Endothelial cell of umbilical vein (primary cell): Measurements from ENCODE around the gene ZNF366. TPM values are rescaled to one million over a fixed set of nuclear protein-coding genes. Genes with fewer than 3 reads are reported as not detected.

Source experiments
- BruUV-seq: library from RNA; stranded (reverse); fragments of 400-500 nt; replicated peaks from 2 replicates; lab custom pipeline; 2021; lab: Mats Ljungman, UMichigan
- CTCF ChIA-PET: fragments of 300-600, 350-600 bp; sonication (Branson Sonifier 250); formaldehyde crosslinking; loops from one replicate; lab custom pipeline; 2021; ENCODE audit warnings: antibody characterized with exemption, inconsistent platforms; lab: Charles Lee
- POLR2A ChIA-PET: fragments of 300-600, 350-600 bp; sonication (Branson Sonifier 250); formaldehyde crosslinking; loops from one replicate; lab custom pipeline; 2021; ENCODE audit warnings: antibody characterized with exemption, inconsistent platforms; lab: Charles Lee
- DNase-seq: peaks from one replicate; pipeline ENCODE4 v3.0.0-alpha.2; 2011; ENCODE audit warnings: low read depth, low spot score
- FAIRE-seq: peaks from 2 replicates; lab custom pipeline; 2011; peaks lifted over from hg19 to GRCh38; lab: Jason Lieb, UNC
- H2AFZ ChIP-seq: 2 replicates; pipeline ENCODE4 v1.6.0; 2012; ENCODE audit warnings: low read depth, low read length, control low read depth, inconsistent platforms
- H3K27ac ChIP-seq: 2 replicates; pipeline ENCODE4 v1.5.1; 2011; ENCODE audit warnings: low read depth, mild to moderate bottlenecking, control low read depth, low read length, moderate library complexity; ENCODE audit not compliant: insufficient read depth
- H3K27me3 ChIP-seq, 2 experiments: 2 replicates each; pipeline versions ENCODE4 v1.6.0 to v1.6.1; 2011; ENCODE audit warnings: low read length in 2 of 2, mixed read lengths in 1 of 2; ENCODE audit not compliant: control insufficient read depth in 2 of 2, insufficient read depth in 2 of 2
- H3K36me3 ChIP-seq, 2 experiments: 2 replicates in 1 of 2; 3 replicates in 1 of 2; pipeline ENCODE4 v1.5.1; 2011; ENCODE audit warnings: low read length in 2 of 2, mild to moderate bottlenecking in 1 of 2, moderate library complexity in 1 of 2; ENCODE audit not compliant: control insufficient read depth in 2 of 2, insufficient read depth in 2 of 2; ENCODE audit errors: extremely low read depth in 1 of 2
- H3K4me1 ChIP-seq: 3 replicates; pipeline ENCODE4 v1.5.1; 2011; ENCODE audit warnings: mild to moderate bottlenecking, low read length; ENCODE audit not compliant: control insufficient read depth, insufficient read depth; ENCODE audit errors: extremely low read depth
- H3K4me2 ChIP-seq: 2 replicates; pipeline ENCODE4 v1.6.1; 2011; ENCODE audit warnings: low read length, control low read depth, mixed read lengths; ENCODE audit not compliant: insufficient read depth
- H3K4me3 ChIP-seq, 3 experiments: fragments of 200-600 bp in 1 of 3; sonication (generic), shearing (Covaris generic) in 1 of 3; replicated peaks in 1 of 3; 2 replicates each; pipeline ENCODE4 v1.5.1; 2011 to 2016; ENCODE audit warnings: control low read depth in 3 of 3, low read length in 3 of 3, mild to moderate bottlenecking in 2 of 3, inconsistent platforms in 1 of 3, low read depth in 1 of 3, moderate library complexity in 1 of 3; ENCODE audit not compliant: insufficient read depth in 1 of 3
- H3K79me2 ChIP-seq: 2 replicates; pipeline ENCODE4 v1.6.0; 2012; ENCODE audit warnings: low read length, inconsistent platforms; ENCODE audit not compliant: control insufficient read depth, insufficient read depth
- H3K9ac ChIP-seq: replicated peaks from 2 replicates; pipeline ENCODE3; 2011; ENCODE audit warnings: low read length, control low read depth; ENCODE audit not compliant: insufficient read depth; ENCODE audit errors: extremely low read depth
- H3K9me1 ChIP-seq: replicated peaks from 3 replicates; pipeline ENCODE4 v1.6.0; 2011; ENCODE audit warnings: mild to moderate bottlenecking, low read length; ENCODE audit not compliant: control insufficient read depth, insufficient read depth; ENCODE audit errors: extremely low read depth
- H3K9me3 ChIP-seq: replicated peaks from 2 replicates; pipeline ENCODE4 v1.5.1; 2012; ENCODE audit warnings: low read length, inconsistent platforms; ENCODE audit not compliant: control insufficient read depth, insufficient read depth
- H4K20me1 ChIP-seq: replicated peaks from 2 replicates; pipeline ENCODE3; 2011; ENCODE audit warnings: mild to moderate bottlenecking, low read length; ENCODE audit not compliant: control insufficient read depth, insufficient read depth; ENCODE audit errors: extremely low read depth
- CTCF ChIP-seq, 2 donors: IDR thresholded peaks; 1 replicate in 1 of 2; 2 replicates in 1 of 2; pipeline ENCODE4 v1.5.1; 2011; ENCODE audit warnings: low read length in 2 of 2, mild to moderate bottlenecking in 2 of 2, moderate library complexity in 2 of 2, control low read depth in 1 of 2, inconsistent platforms in 1 of 2, low read depth in 1 of 2; ENCODE audit not compliant: insufficient read depth in 1 of 2; ENCODE audit errors: extremely low read depth in 1 of 2
- EZH2 ChIP-seq: IDR thresholded peaks from 2 replicates; pipeline ENCODE4 v1.6.1; 2012; ENCODE audit warnings: borderline replicate concordance, low read depth, mild to moderate bottlenecking, moderate library complexity, low read length, inconsistent platforms; ENCODE audit not compliant: severe bottlenecking
- FOS ChIP-seq: IDR thresholded peaks from 2 replicates; pipeline ENCODE4 v1.6.1; 2011; ENCODE audit warnings: mild to moderate bottlenecking, low read length, moderate library complexity, borderline replicate concordance; ENCODE audit not compliant: insufficient read depth
- GATA2 ChIP-seq: IDR thresholded peaks from 2 replicates; pipeline ENCODE4 v1.7.0; 2011; ENCODE audit warnings: low read depth, mild to moderate bottlenecking, moderate library complexity, mixed read lengths, low read length; ENCODE audit not compliant: insufficient read length, insufficient read depth
- JUN ChIP-seq: IDR thresholded peaks from 2 replicates; pipeline ENCODE4 v1.6.1; 2011; ENCODE audit warnings: borderline replicate concordance, low read depth; ENCODE audit not compliant: insufficient read length, insufficient read depth
- MAX ChIP-seq: IDR thresholded peaks from 2 replicates; pipeline ENCODE4 v1.6.1; 2011; ENCODE audit not compliant: insufficient read depth, insufficient read length
- MYC ChIP-seq: IDR thresholded peaks from one replicate; pipeline ENCODE4 v1.6.1; 2011; ENCODE audit warnings: mild to moderate bottlenecking, low read depth, low read length
- POLR2A ChIP-seq: IDR thresholded peaks from 2 replicates; pipeline ENCODE4 v1.6.1; 2012; ENCODE audit warnings: low read depth, mild to moderate bottlenecking, control low read depth, low read length
- POLR2AphosphoS5 ChIP-seq: IDR thresholded peaks from 2 replicates; pipeline ENCODE4 v1.6.1; 2012; ENCODE audit warnings: low read depth, mild to moderate bottlenecking, control low read depth, low read length, moderate library complexity; ENCODE audit not compliant: insufficient read depth
- dilution Hi-C: fragments of 300-500 bp; cut with MboI; formaldehyde crosslinking; loops from one replicate; pipeline ENCODE4 v1.15.0; 2019; ENCODE audit warnings: low sequenced_read_pairs; ENCODE audit not compliant: extremely low pct_ligation_motif_present
- intact Hi-C: fragments of 100-400 bp; cut with micrococcal nuclease; formaldehyde crosslinking; loops from one replicate; pipeline ENCODE4 v1.10.0; 2022
- polyA plus RNA-seq, 4 experiments: library from polyadenylated mRNA; depleted of rRNA in 3 of 4; stranded (reverse) in 3 of 4; unstranded in 1 of 4; fragments of >200 nt; gene quantifications; 2 replicates each; pipeline versions ENCODE4 v1.2.1 to v1.2.3, GENCODE V29; 2011 to 2012; ENCODE audit warnings: missing spikeins in 1 of 4
- total RNA-seq: library from RNA; stranded (reverse); gene quantifications from 2 replicates; pipeline ENCODE4 v1.2.3, GENCODE V29; 2021

Gene ZNF366
- total and polyA plus RNA-seq, 2 donors (not counting 3 experiments of a cell fraction or from before 2014, with no cell fraction given): 1.3 to 4.1 TPM

- no peaks in the 10 kb centered on the region for H3K9me3 ChIP-seq
- no TSS peak for BruUV-seq
Observed at GRCh38 chr5:72433522-72433921, 73.7 kb downstream of the ZNF366 start.

More at GRCh38 chr5:72433522-72433921, 73.7 kb downstream of the ZNF366 start:
- ChIA-PET POLR2A (interaction anchor here (0.7 kb wide), 1 partner anchor 1015 kb away, joined by 5 read pairs; no protein-coding TSS in a partner anchor), CTCF (interaction anchor here (0.7 to 1.5 kb wide), 5 partner anchors 9 to 37 kb away, joined by 3 to 4 read pairs (median 3); no protein-coding TSS in a partner anchor)
- dilution Hi-C loops: no loop called here
- TF ChIP-seq MYC (no peak), CTCF (IDR thresholded peaks at IDR 0.05; ENCODE audit: extremely low read depth in 1 of 2, insufficient read depth in 1 of 2, low read depth in 1 of 2, low read length in 2 of 2) (no peak), MAX (no peak), GATA2 (no peak), EZH2 (no peak), POLR2AphosphoS5 (no peak), FOS (no peak), JUN (no peak), POLR2A (no peak)
- H4K20me1 ChIP-seq: no peaks in the 10 kb centered on the region
- no peak overlapping the region for H3K27ac ChIP-seq
- H3K27me3 ChIP-seq: no peaks in the 10 kb centered on the region
- H3K36me3 ChIP-seq: no peaks in the 10 kb centered on the region
- no peaks in the 10 kb centered on the region for H3K4me1 ChIP-seq
- intact Hi-C loops: no loop called here
- no peak overlapping the region for H3K4me2 ChIP-seq
- H3K9ac ChIP-seq: no peak overlapping the region
- H3K79me2 ChIP-seq: no peaks in the 10 kb centered on the region
- FAIRE-seq: no peak
- no peaks in the 10 kb centered on the region for H3K9me1 ChIP-seq
- no peak overlapping the region for H2AFZ ChIP-seq
- H3K4me3 ChIP-seq: no peak overlapping the region
- DNase-seq: no peak
